HCT116 (cell line): Measurements from ENCODE around the gene ZWINT. TPM values are rescaled to one million over a fixed set of nuclear protein-coding genes. Genes with fewer than 3 reads are reported as not detected.

Source experiments
- ATAC-seq: fragments of 200-7000 bp; cut with Tn5 transposase; 2 replicates; pipeline ENCODE4 v1.9.1; 2020; ENCODE audit warnings: mild to moderate bottlenecking, moderate library complexity
- BruUV-seq: library from RNA; stranded (reverse); fragments of 400-500 nt; replicated peaks from 2 replicates; lab custom pipeline; 2021; lab: Mats Ljungman, UMichigan
- CTCF ChIA-PET: fragments of 300-600 bp; sonication (Branson Sonifier 250); formaldehyde crosslinking; loops from one replicate; lab custom pipeline; 2021; ENCODE audit warnings: antibody characterized with exemption; lab: Charles Lee
- POLR2A ChIA-PET: fragments of 300-600, 350-600 bp; sonication (Branson Sonifier 250); formaldehyde crosslinking; loops from one replicate; lab custom pipeline; 2021; ENCODE audit warnings: antibody characterized with exemption; lab: Charles Lee
- RAD21 ChIA-PET, 2 experiments: fragments of 300-600 bp; sonication (Branson Sonifier 250); formaldehyde crosslinking; loops; one replicate each; lab custom pipeline; 2023; ENCODE audit warnings: low total read pairs in 2 of 2; ENCODE audit not compliant: uncharacterized antibody in 2 of 2, unreplicated experiment in 2 of 2, low non-redundant PET in 1 of 2; lab: Charles Lee
- DNase-seq: peaks from one replicate; pipeline ENCODE4 v3.0.0-alpha.2; 2010; ENCODE audit warnings: low read depth, low spot score
- H2AFZ ChIP-seq: fragments of 200-600 bp; shearing (Covaris generic), sonication (generic); 2 replicates; pipeline ENCODE4 v1.6.1; 2017; ENCODE audit warnings: low read depth, mixed run types, mixed read lengths, antibody characterized with exemption, low read length; ENCODE audit not compliant: poor library complexity, severe bottlenecking
- H3K27ac ChIP-seq: 2 replicates; pipeline ENCODE4 v1.5.1; 2012; ENCODE audit warnings: low read depth, low read length
- H3K27me3 ChIP-seq: fragments of 200-600 bp; sonication (generic); 2 replicates; pipeline ENCODE4 v1.6.1; 2016; ENCODE audit warnings: mixed run types, low read length, mixed read lengths; ENCODE audit not compliant: insufficient read depth
- H3K36me3 ChIP-seq, 2 experiments: fragments of 200-500 bp in 1 of 2; fragments of 200-600 bp in 1 of 2; sonication (Bioruptor generic) in 1 of 2; sonication (generic) in 1 of 2; 2 replicates each; pipeline versions ENCODE4 v1.5.1 to v1.6.1; 2014 to 2016; ENCODE audit warnings: low read length in 2 of 2, inconsistent platforms in 1 of 2, mixed read lengths in 1 of 2, mixed run types in 1 of 2; ENCODE audit not compliant: insufficient read depth in 2 of 2, control insufficient read depth in 1 of 2
- H3K4me1 ChIP-seq, 2 experiments: fragments of 200-600 bp in 1 of 2; sonication (generic) in 1 of 2; 2 replicates each; pipeline versions ENCODE4 v1.5.1 to v1.6.1; 2012 to 2017; ENCODE audit warnings: low read length in 2 of 2, inconsistent platforms in 1 of 2, mild to moderate bottlenecking in 1 of 2, mixed read lengths in 1 of 2, mixed run types in 1 of 2, moderate library complexity in 1 of 2; ENCODE audit not compliant: insufficient read depth in 2 of 2, control insufficient read depth in 1 of 2
- H3K4me2 ChIP-seq: fragments of 200-600 bp; sonication (generic); 2 replicates; pipeline ENCODE4 v1.6.1; 2017; ENCODE audit warnings: mixed run types, low read length, mixed read lengths
- H3K4me3 ChIP-seq, 2 experiments: fragments of 200-600 bp in 1 of 2; sonication (generic) in 1 of 2; replicated peaks in 1 of 2; 2 replicates each; pipeline ENCODE4 v1.5.1; 2011 to 2016; ENCODE audit warnings: low read length in 2 of 2, control low read depth in 1 of 2, low read depth in 1 of 2, mild to moderate bottlenecking in 1 of 2, mixed read lengths in 1 of 2, mixed run types in 1 of 2
- H3K79me2 ChIP-seq: fragments of 200-600 bp; sonication (generic); 2 replicates; pipeline ENCODE4 v1.6.1; 2017; ENCODE audit warnings: mild to moderate bottlenecking, mixed run types, low read length, moderate library complexity, mixed read lengths; ENCODE audit not compliant: insufficient read depth
- H3K9ac ChIP-seq: fragments of 200-600 bp; sonication (generic); 2 replicates; pipeline ENCODE4 v1.6.1; 2016; ENCODE audit warnings: low read length, mixed read lengths
- H3K9me2 ChIP-seq: fragments of 200-600 bp; sonication (generic), shearing (Covaris generic); 2 replicates; pipeline ENCODE4 v1.6.1; 2017; ENCODE audit warnings: mixed run types, mild to moderate bottlenecking, moderate library complexity; ENCODE audit not compliant: insufficient read depth
- H3K9me3 ChIP-seq, 2 experiments: fragments of 200-500 bp in 1 of 2; fragments of 200-600 bp in 1 of 2; sonication (Bioruptor generic) in 1 of 2; sonication (generic) in 1 of 2; 2 replicates each; pipeline ENCODE4 v1.6.1; 2014 to 2017; ENCODE audit warnings: low read length in 2 of 2, mixed read lengths in 2 of 2, inconsistent platforms in 1 of 2, low read depth in 1 of 2, mild to moderate bottlenecking in 1 of 2, mixed run types in 1 of 2, moderate library complexity in 1 of 2; ENCODE audit not compliant: control insufficient read depth in 1 of 2, insufficient read depth in 1 of 2
- H4K20me1 ChIP-seq: fragments of 200-600 bp; sonication (generic), shearing (Covaris generic); 2 replicates; pipeline ENCODE4 v1.6.1; 2017; ENCODE audit warnings: mixed run types, mild to moderate bottlenecking, moderate library complexity; ENCODE audit not compliant: insufficient read depth
- CBX3 ChIP-seq: IDR thresholded peaks from 2 replicates; pipeline ENCODE4 v1.6.1; 2012; ENCODE audit warnings: low read depth
- EZH2 ChIP-seq: fragments of 200-600 bp; sonication (generic); IDR thresholded peaks from 2 replicates; pipeline ENCODE4 v1.6.1; 2017; ENCODE audit warnings: antibody characterized with exemption, mixed run types
- EZH2phosphoT487 ChIP-seq: fragments of 200-600 bp; IDR thresholded peaks from 2 replicates; pipeline ENCODE4 v1.6.1; 2018; ENCODE audit warnings: antibody characterized with exemption, borderline replicate concordance
- JUND ChIP-seq: IDR thresholded peaks from 2 replicates; pipeline ENCODE4 v1.6.1; 2012
- POLR2A ChIP-seq: IDR thresholded peaks from 2 replicates; pipeline ENCODE4 v1.7.0; 2011; ENCODE audit warnings: borderline replicate concordance; ENCODE audit not compliant: insufficient read depth, insufficient read length; ENCODE audit errors: extremely low read depth
- SIN3A ChIP-seq: IDR thresholded peaks from 2 replicates; pipeline ENCODE4 v1.6.1; 2012; ENCODE audit warnings: low read depth
- SP1 ChIP-seq: IDR thresholded peaks from 2 replicates; pipeline ENCODE4 v1.6.1; 2012; ENCODE audit warnings: low read depth
- YY1 ChIP-seq: IDR thresholded peaks from 2 replicates; pipeline ENCODE4 v1.6.1; 2011; ENCODE audit warnings: low read length, low read depth, moderate library complexity, mild to moderate bottlenecking; ENCODE audit not compliant: insufficient replicate concordance; ENCODE audit errors: extremely low read depth
- ZFX ChIP-seq: fragments of 450-650 bp; IDR thresholded peaks from 2 replicates; pipeline ENCODE4 v1.6.1; 2017
- intact Hi-C: fragments of 100-400 bp; cut with micrococcal nuclease; formaldehyde crosslinking; loops from 2 replicates; pipeline ENCODE4 v1.10.0; 2022
- total RNA-seq: library from RNA; stranded (reverse); gene quantifications from one replicate; pipeline ENCODE4 v1.2.1, GENCODE V29; 2021; ENCODE audit not compliant: unreplicated experiment
- TF ChIP-seq, protein P1 (sequence below): IDR thresholded peaks from 2 replicates; pipeline ENCODE4 v1.6.1; 2012
- TF ChIP-seq, protein P2 (sequence below): IDR thresholded peaks from 2 replicates; pipeline ENCODE4 v1.6.1; 2012; ENCODE audit warnings: low read depth

Gene ZWINT
- total RNA-seq, 1 experiment from 2014 or later, result 64.5 TPM

DNA sequence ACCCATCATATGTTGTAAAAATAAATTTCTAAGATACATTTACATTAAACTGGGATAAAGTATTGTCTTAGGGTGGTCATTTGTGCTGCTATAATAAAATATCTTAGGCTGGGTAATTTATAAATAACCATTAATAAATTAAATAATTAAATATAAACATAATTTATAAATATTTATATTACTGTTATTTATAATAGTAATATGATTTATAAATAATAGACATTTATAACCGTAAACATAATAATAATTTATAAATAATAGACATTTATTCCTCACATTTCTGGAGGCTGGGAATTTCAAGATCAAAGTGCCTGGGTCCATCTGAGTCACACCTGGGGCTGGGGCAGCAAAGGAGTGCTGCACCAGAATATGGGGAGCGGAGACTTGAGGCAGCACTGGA is 31.1 kb downstream of the ZWINT start:
- Histone ChIP-seq H2AFZ (no peak overlapping the region), H4K20me1 (no peaks in the 10 kb centered on the region), H3K27me3 (no peaks in the 10 kb centered on the region), H3K4me3 (no peak overlapping the region), H3K79me2 (no peaks in the 10 kb centered on the region), H3K9ac (no peak overlapping the region), H3K36me3 (no peaks in the 10 kb centered on the region), H3K4me2 (no peak overlapping the region), H3K9me2 (no peaks in the 10 kb centered on the region), H3K9me3 (no peaks in the 10 kb centered on the region), H3K27ac (no peak overlapping the region), H3K4me1 (no peaks in the 10 kb centered on the region)
- ChIA-PET RAD21 (no interaction called here), CTCF (no interaction called here), POLR2A (no interaction called here)
- no TSS peak for BruUV-seq
- intact Hi-C loops, result loop anchor here (10.0 kb wide), 1 partner anchor 185 kb away; no protein-coding TSS in a partner anchor
- no peak for DNase-seq
- ATAC-seq, result no peak
- TF ChIP-seq ZFX, result no peak
- TF ChIP-seq YY1, result no peak
- no peak for TF ChIP-seq EZH2phosphoT487
- no peak for TF ChIP-seq JUND
- TF ChIP-seq, protein P1, sequence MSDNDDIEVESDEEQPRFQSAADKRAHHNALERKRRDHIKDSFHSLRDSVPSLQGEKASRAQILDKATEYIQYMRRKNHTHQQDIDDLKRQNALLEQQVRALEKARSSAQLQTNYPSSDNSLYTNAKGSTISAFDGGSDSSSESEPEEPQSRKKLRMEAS, result no peak
- TF ChIP-seq POLR2A, result no peak
- TF ChIP-seq, all 23 proteins: peak for 0

DNA sequence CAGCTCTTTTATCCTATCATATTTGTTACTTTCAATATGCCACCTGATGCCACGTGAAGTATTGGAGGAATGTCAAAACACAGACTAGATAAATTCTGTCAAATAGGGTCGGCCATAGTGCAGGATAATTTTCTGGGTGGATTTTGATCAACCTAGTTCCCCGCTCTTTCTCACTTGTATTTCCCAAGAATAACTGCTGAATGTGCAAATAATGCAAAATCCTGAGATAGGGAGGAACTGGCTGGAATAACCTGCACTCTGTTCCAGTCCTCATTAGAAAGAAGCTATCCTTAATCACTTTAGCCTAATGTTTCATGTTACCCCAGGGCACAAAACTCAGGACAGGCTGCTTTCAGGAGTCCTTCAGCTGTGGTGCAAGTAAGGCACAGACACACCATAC is 33.9 kb downstream of the ZWINT start:
- RAD21 ChIA-PET, result no interaction called here
- no peaks in the 10 kb centered on the region for H3K27me3 ChIP-seq
- H3K36me3 ChIP-seq, result no peaks in the 10 kb centered on the region
- no peaks in the 10 kb centered on the region for H4K20me1 ChIP-seq
- 0 out of 4 replicates have a peak, but pooled peaks cover 0 to 3% of the 10 kb centered on the region in 2 experiments for H3K9me3 ChIP-seq
- no TSS peak for BruUV-seq
- no peaks in the 10 kb centered on the region for H3K79me2 ChIP-seq
- DNase-seq, result no peak
- H3K9ac ChIP-seq, result no peak overlapping the region
- no peak for ATAC-seq
- no peak overlapping the region for H3K4me3 ChIP-seq
- no peak overlapping the region for H2AFZ ChIP-seq
- H3K4me2 ChIP-seq, result no peak overlapping the region
- H3K27ac ChIP-seq, result no peak overlapping the region
- no peaks in the 10 kb centered on the region for H3K9me2 ChIP-seq
- TF ChIP-seq SIN3A, result no peak
- TF ChIP-seq, protein P2, sequence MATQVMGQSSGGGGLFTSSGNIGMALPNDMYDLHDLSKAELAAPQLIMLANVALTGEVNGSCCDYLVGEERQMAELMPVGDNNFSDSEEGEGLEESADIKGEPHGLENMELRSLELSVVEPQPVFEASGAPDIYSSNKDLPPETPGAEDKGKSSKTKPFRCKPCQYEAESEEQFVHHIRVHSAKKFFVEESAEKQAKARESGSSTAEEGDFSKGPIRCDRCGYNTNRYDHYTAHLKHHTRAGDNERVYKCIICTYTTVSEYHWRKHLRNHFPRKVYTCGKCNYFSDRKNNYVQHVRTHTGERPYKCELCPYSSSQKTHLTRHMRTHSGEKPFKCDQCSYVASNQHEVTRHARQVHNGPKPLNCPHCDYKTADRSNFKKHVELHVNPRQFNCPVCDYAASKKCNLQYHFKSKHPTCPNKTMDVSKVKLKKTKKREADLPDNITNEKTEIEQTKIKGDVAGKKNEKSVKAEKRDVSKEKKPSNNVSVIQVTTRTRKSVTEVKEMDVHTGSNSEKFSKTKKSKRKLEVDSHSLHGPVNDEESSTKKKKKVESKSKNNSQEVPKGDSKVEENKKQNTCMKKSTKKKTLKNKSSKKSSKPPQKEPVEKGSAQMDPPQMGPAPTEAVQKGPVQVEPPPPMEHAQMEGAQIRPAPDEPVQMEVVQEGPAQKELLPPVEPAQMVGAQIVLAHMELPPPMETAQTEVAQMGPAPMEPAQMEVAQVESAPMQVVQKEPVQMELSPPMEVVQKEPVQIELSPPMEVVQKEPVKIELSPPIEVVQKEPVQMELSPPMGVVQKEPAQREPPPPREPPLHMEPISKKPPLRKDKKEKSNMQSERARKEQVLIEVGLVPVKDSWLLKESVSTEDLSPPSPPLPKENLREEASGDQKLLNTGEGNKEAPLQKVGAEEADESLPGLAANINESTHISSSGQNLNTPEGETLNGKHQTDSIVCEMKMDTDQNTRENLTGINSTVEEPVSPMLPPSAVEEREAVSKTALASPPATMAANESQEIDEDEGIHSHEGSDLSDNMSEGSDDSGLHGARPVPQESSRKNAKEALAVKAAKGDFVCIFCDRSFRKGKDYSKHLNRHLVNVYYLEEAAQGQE, result no peak
- TF ChIP-seq EZH2, result no peak
- no peak for TF ChIP-seq CBX3
- TF ChIP-seq SP1, result no peak
- CTCF ChIA-PET, result no interaction called here
- POLR2A ChIA-PET, result no interaction called here
- intact Hi-C loops, result loop anchor here (10.0 kb wide), 1 partner anchor 188 kb away; no protein-coding TSS in a partner anchor
- H3K4me1 ChIP-seq, result no peaks in the 10 kb centered on the region
